OCI-LY7 (cell line): ENCODE data around the gene CYTL1. TPM values are rescaled to one million over a fixed set of nuclear protein-coding genes. Genes with fewer than 3 reads are reported as not detected.

ENCODE experiments used
- BruUV-seq: library from RNA; stranded (reverse); fragments of 400-500 nt; replicated peaks from 2 replicates; lab custom pipeline; 2021; lab: Mats Ljungman, UMichigan
- CTCF ChIA-PET: fragments of 300-600 bp; sonication (Branson Sonifier 250); formaldehyde crosslinking; loops from one replicate; lab custom pipeline; 2022; ENCODE audit warnings: antibody characterized with exemption; ENCODE audit not compliant: unreplicated experiment; lab: Charles Lee
- POLR2A ChIA-PET: fragments of 300-600 bp; sonication (Branson Sonifier 250); formaldehyde crosslinking; loops from one replicate; lab custom pipeline; 2022; ENCODE audit warnings: antibody characterized with exemption; lab: Charles Lee
- DNase-seq: peaks from one replicate; pipeline ENCODE4 v3.0.0-alpha.2; 2015; ENCODE audit warnings: low spot score
- H2AFZ ChIP-seq: fragments of 200-600 bp; sonication (generic), shearing (Covaris generic); 2 replicates; pipeline ENCODE4 v1.6.1; 2014; ENCODE audit warnings: mild to moderate bottlenecking, antibody characterized with exemption, low read length, moderate library complexity
- H3K27ac ChIP-seq: fragments of 200-600 bp; sonication (generic); 2 replicates; pipeline ENCODE4 v1.5.1; 2014; ENCODE audit warnings: mixed run types, low read depth, mild to moderate bottlenecking, moderate library complexity, low read length, inconsistent platforms; ENCODE audit not compliant: poor library complexity, severe bottlenecking
- H3K36me3 ChIP-seq: fragments of 200-600 bp; sonication (generic); 2 replicates; pipeline ENCODE4 v1.6.1; 2014; ENCODE audit warnings: mild to moderate bottlenecking, antibody characterized with exemption, low read length, moderate library complexity, mixed read lengths; ENCODE audit not compliant: insufficient read depth
- H3K4me1 ChIP-seq: fragments of 200-600 bp; sonication (generic); 2 replicates; pipeline ENCODE4 v1.5.1; 2014; ENCODE audit warnings: mild to moderate bottlenecking, low read length; ENCODE audit not compliant: insufficient read depth, poor library complexity, severe bottlenecking
- H3K4me2 ChIP-seq: fragments of 200-600 bp; sonication (generic); 2 replicates; pipeline ENCODE4 v1.6.1; 2014; ENCODE audit warnings: mild to moderate bottlenecking, low read length
- H3K4me3 ChIP-seq: fragments of 200-600 bp; sonication (generic); 2 replicates; pipeline ENCODE4 v1.5.1; 2014; ENCODE audit warnings: mild to moderate bottlenecking, low read depth, low read length; ENCODE audit not compliant: poor library complexity, severe bottlenecking
- H3K79me2 ChIP-seq: fragments of 200-600 bp; sonication (generic); 2 replicates; pipeline ENCODE4 v1.6.1; 2016; ENCODE audit warnings: low read depth, mild to moderate bottlenecking, low read length, moderate library complexity, mixed read lengths; ENCODE audit not compliant: insufficient read depth
- H3K9me2 ChIP-seq: fragments of 200-600 bp; sonication (generic); 2 replicates; pipeline ENCODE4 v1.6.1; 2016; ENCODE audit warnings: mild to moderate bottlenecking, low read length, mixed read lengths; ENCODE audit not compliant: insufficient read depth
- H3K9me3 ChIP-seq: fragments of 200-600 bp; sonication (generic); 2 replicates; pipeline ENCODE4 v1.6.1; 2014; ENCODE audit warnings: mild to moderate bottlenecking, mixed run types, low read length, mixed read lengths
- H4K20me1 ChIP-seq: fragments of 200-600 bp; sonication (generic); 2 replicates; pipeline ENCODE4 v1.6.1; 2014; ENCODE audit warnings: mild to moderate bottlenecking, antibody characterized with exemption, low read length, moderate library complexity, mixed read lengths; ENCODE audit not compliant: insufficient read depth
- EZH2phosphoT487 ChIP-seq: fragments of 200-600 bp; sonication (generic); IDR thresholded peaks from 2 replicates; pipeline ENCODE4 v1.6.1; 2018; ENCODE audit warnings: low read depth, borderline replicate concordance, mild to moderate bottlenecking, mixed run types, antibody characterized with exemption, low read length, moderate library complexity, mixed read lengths
- intact Hi-C: fragments of 100-400 bp; cut with micrococcal nuclease; formaldehyde crosslinking; loops from one replicate; pipeline ENCODE4 v1.10.0; 2022; ENCODE audit not compliant: unreplicated experiment
- total RNA-seq, 2 experiments: library from RNA; depleted of rRNA in 1 of 2; stranded (reverse); fragments of >200 nt in 1 of 2; shearing (Covaris generic) in 1 of 2; gene quantifications; 2 replicates each; pipeline ENCODE4 v1.2.3, GENCODE V29; 2014 to 2022
- TF ChIP-seq, protein P1 (sequence below): fragments of 200-600 bp; sonication (generic); conservative IDR thresholded peaks from 2 replicates; pipeline ENCODE4 v1.5.1; 2014; ENCODE audit warnings: mild to moderate bottlenecking, antibody characterized with exemption, low read length, moderate library complexity, mixed read lengths

The CYTL1 gene
- total RNA-seq, 2 experiments from 2014 or later = not detected

DNA sequence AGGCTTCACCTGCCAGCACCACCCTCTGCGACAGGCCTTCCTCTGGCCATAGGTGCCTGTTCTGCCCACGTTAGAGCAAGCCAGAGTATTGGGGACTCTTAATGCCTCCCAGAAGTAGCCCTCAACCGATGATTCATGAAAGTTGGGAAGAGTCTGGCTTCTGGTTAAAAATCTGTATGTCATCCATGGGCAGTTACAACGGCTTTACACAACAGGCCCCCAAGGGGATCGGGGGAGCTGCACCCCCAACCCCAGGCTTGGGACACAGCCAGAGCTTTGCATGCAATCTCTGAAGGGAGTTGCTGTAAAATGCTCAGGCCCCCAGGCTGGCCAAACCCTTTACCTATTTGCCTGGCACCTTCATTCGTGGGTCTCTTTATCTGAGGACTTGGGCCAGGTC is 5.4 kb upstream of the CYTL1 start:
- Histone ChIP-seq H4K20me1 (no peaks in the 10 kb centered on the region), H3K4me2 (no peak overlapping the region), H2AFZ (no peak overlapping the region), H3K4me3 (no peak overlapping the region), H3K9me3 (no peaks in the 10 kb centered on the region), H3K79me2 (no peaks in the 10 kb centered on the region), H3K9me2 (no peaks in the 10 kb centered on the region), H3K36me3 (no peaks in the 10 kb centered on the region), H3K27ac (no peak overlapping the region), H3K4me1 (no peaks in the 10 kb centered on the region)
- DNase-seq = no peak
- intact Hi-C loops = no loop called here
- CTCF ChIA-PET = no interaction called here
- no TSS peak for BruUV-seq
- TF ChIP-seq, protein P1, sequence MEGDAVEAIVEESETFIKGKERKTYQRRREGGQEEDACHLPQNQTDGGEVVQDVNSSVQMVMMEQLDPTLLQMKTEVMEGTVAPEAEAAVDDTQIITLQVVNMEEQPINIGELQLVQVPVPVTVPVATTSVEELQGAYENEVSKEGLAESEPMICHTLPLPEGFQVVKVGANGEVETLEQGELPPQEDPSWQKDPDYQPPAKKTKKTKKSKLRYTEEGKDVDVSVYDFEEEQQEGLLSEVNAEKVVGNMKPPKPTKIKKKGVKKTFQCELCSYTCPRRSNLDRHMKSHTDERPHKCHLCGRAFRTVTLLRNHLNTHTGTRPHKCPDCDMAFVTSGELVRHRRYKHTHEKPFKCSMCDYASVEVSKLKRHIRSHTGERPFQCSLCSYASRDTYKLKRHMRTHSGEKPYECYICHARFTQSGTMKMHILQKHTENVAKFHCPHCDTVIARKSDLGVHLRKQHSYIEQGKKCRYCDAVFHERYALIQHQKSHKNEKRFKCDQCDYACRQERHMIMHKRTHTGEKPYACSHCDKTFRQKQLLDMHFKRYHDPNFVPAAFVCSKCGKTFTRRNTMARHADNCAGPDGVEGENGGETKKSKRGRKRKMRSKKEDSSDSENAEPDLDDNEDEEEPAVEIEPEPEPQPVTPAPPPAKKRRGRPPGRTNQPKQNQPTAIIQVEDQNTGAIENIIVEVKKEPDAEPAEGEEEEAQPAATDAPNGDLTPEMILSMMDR = no peak
- no peak for TF ChIP-seq EZH2phosphoT487
- POLR2A ChIA-PET = no interaction called here

DNA sequence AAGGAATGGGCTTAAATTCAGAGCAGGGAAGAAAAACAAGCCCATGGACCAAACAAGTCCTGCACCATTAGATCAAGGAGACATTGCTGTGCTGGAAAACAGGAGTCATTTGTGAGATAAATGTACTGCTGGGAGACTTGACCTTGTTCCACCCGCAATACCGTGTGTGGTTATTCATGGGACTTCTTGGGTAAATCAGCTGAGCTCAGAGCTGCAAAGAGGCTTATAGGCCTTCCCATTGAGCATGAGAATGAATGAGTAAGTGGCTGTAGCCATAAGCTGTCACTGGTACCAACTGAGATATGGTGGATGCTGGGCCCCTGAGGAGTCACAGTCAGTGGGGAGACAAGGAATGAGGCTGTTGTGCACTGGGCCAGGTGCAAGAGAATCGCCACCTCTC is 2.3 kb upstream of the CYTL1 start:
- ChIA-PET CTCF (no interaction called here), POLR2A (interaction anchor here (0.5 kb wide), 1 partner anchor 10 kb away, joined by 3 read pairs; no protein-coding TSS in a partner anchor)
- H4K20me1 ChIP-seq = no peaks in the 10 kb centered on the region
- H3K4me3 ChIP-seq = no peak overlapping the region
- no peaks in the 10 kb centered on the region for H3K9me3 ChIP-seq
- TF ChIP-seq, protein P1 = no peak
- H3K79me2 ChIP-seq = no peaks in the 10 kb centered on the region
- H3K36me3 ChIP-seq = no peaks in the 10 kb centered on the region
- no peaks in the 10 kb centered on the region for H3K9me2 ChIP-seq
- BruUV-seq = no TSS peak
- DNase-seq = no peak
- intact Hi-C loops = no loop called here
- no peak overlapping the region for H3K4me2 ChIP-seq
- no peak overlapping the region for H2AFZ ChIP-seq
- no peaks in the 10 kb centered on the region for H3K4me1 ChIP-seq
- H3K27ac ChIP-seq = no peak overlapping the region

DNA sequence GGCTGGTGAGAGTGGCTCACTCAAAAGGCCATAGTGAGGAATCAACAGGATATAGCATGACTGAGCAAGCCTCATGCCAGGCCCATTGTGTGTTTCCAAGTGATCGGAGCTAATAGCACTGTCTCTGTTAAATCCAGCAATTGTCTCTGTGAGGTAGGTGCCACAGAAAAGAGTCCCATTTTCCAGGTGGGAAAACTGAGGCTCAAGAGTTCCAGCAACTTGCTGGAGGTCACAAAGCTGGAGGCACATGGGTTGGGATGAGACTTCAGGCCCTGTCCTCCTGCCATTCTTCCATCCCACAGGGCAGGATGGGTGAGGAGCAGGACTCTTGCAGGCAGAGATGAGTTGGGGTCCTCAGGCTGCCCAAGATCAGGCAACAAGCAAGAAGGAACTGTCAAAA is 1.1 kb upstream of the CYTL1 start:
- Histone ChIP-seq H3K4me2 (no peak overlapping the region), H4K20me1 (no peaks in the 10 kb centered on the region), H3K27ac (no peak overlapping the region), H3K4me1 (no peaks in the 10 kb centered on the region), H3K4me3 (no peak overlapping the region), H2AFZ (no peak overlapping the region), H3K9me2 (no peaks in the 10 kb centered on the region), H3K9me3 (no peaks in the 10 kb centered on the region), H3K36me3 (no peaks in the 10 kb centered on the region), H3K79me2 (no peaks in the 10 kb centered on the region)
- ChIA-PET POLR2A (no interaction called here), CTCF (no interaction called here)
- BruUV-seq = no TSS peak
- intact Hi-C loops = no loop called here
- no peak for TF ChIP-seq EZH2phosphoT487
- TF ChIP-seq, protein P1 = no peak
- no peak for DNase-seq
